Mesothelial cell of epicardium (in vitro differentiated cells): ENCODE measurements around the gene UBE2A. TPM values are rescaled to one million over a fixed set of nuclear protein-coding genes. Genes with fewer than 3 reads are reported as not detected.

Experiments
- DNase-seq, 2 experiments: peaks; one replicate each; pipeline ENCODE4 v3.0.0; 2021; ENCODE audit warnings: low spot score in 2 of 2; ENCODE audit not compliant: unreplicated experiment in 2 of 2
- H3K27ac Mint-ChIP-seq: 2 replicates; pipeline ENCODE4 v1.8.0; 2021; ENCODE audit warnings: mixed read lengths
- H3K27me3 Mint-ChIP-seq: 2 replicates; pipeline ENCODE4 v1.8.0; 2021; ENCODE audit warnings: low read depth, mixed read lengths
- H3K36me3 Mint-ChIP-seq: 2 replicates; pipeline ENCODE4 v1.8.0; 2021; ENCODE audit warnings: mixed read lengths
- H3K4me1 Mint-ChIP-seq: 2 replicates; pipeline ENCODE4 v1.8.0; 2021; ENCODE audit warnings: mixed read lengths
- H3K4me3 Mint-ChIP-seq: 2 replicates; pipeline ENCODE4 v1.8.0; 2021; ENCODE audit warnings: mild to moderate bottlenecking, moderate library complexity, mixed read lengths
- H3K9me3 Mint-ChIP-seq: 2 replicates; pipeline ENCODE4 v1.8.0; 2021; ENCODE audit warnings: mixed read lengths
- CTCF ChIP-seq: fragments of 200-600 bp; sonication (generic); IDR thresholded peaks from one replicate; pipeline ENCODE4 v1.5.0; 2021; ENCODE audit warnings: antibody characterized with exemption; ENCODE audit not compliant: unreplicated experiment
- total RNA-seq: library from RNA; stranded (reverse); gene quantifications from 3 replicates; pipeline ENCODE4 v1.2.1, GENCODE V29; 2021

Gene UBE2A
- 48.8 to 54.1 TPM (median 50.1 TPM) in 3 replicates for total RNA-seq

DNA sequence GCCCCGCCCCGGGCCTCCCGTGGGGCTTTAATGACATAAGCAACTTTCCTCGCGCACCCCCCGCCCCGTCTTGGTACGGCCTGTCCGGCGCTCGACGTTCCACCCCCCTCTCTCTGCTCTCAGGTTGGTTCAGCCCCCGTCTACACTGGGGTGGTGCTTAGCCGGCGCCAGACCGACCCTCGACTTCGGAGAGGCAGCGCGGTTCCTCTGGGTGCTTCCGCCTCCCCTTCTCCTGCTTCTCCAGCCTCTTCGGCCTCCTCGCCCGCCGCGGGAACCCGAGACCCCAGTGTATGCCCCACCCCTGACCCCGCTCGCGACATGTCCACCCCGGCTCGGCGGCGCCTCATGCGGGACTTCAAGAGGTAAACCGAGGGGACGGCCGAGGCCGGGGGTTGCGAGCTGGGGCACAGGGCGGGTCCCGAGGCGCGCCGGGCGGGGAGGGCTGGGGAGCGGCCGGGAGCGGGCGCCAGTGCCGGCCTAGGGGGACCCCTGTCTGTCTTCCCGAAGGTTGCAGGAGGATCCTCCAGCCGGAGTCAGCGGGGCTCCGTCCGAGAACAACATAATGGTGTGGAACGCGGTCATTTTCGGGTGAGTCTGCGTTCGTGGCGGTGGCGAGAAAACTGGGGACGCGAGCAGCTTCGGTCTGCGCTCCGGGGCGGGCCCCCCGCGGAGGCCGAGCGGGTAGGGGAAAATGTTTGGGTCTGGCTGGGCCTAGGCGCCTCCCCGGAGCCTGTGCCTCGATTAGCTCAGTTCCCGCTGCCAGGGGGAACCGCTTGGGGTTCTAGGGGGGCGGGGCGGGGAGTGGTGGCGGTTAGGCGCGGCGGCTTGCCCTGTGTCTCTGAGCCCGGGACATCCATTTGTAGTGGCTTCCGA, at the start of gene UBE2A:
UBE2A (plus strand) TSS at position 170 of the 873 bp plus-strand sequence; CDS start at position 319, 149 bp downstream.
- DNase-seq: peak; percentile 70 to 84
- no peak for TF ChIP-seq CTCF
- Mint-ChIP-seq H3K27ac (peak within 1 kb of the TSS; percentile 96), H3K27me3 (no peaks in the 10 kb centered on the region), H3K9me3 (peaks cover 21% of the 10 kb centered on the region), H3K4me3 (peak within 1 kb of the TSS; percentile 91), H3K36me3 (peaks cover 6% of the 10 kb centered on the region), H3K4me1 (peaks cover 14% of the 10 kb centered on the region)

- no peaks in the 10 kb centered on the region for H3K4me1 Mint-ChIP-seq
- peaks cover 36% of the 10 kb centered on the region for H3K9me3 Mint-ChIP-seq
- DNase-seq: no peak
- peaks cover 4% of the 10 kb centered on the region for H3K36me3 Mint-ChIP-seq
- no peak for TF ChIP-seq CTCF
- H3K27ac Mint-ChIP-seq: no peak overlapping the region
- H3K4me3 Mint-ChIP-seq: no peak overlapping the region
- no peaks in the 10 kb centered on the region for H3K27me3 Mint-ChIP-seq
Observed at GRCh38 chrX:119529345-119530276, 44.8 kb upstream of the UBE2A start.

DNA sequence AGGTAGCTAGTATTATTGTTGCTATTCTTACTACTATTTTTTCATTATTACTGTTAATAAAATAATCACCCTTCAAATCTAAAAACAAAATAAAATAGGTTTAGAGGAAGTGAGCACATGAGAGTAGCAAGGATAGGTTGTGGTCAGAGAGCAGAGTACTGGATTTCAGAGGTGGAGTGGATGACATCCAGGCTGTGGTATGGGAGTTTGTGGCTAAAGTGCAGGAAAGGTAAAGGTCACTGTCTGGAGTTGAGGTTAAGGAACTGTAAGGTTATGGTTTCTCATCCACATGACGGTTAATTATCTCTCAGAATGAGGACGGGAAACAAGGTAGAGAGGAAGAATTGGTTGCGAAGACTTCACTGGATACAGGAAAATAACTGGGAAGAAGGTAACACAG, 36.9 kb upstream of the UBE2A start:
- no peak for TF ChIP-seq CTCF
- H3K4me1 Mint-ChIP-seq: no peaks in the 10 kb centered on the region
- H3K36me3 Mint-ChIP-seq: peaks cover 20% of the 10 kb centered on the region
- DNase-seq: no peak
- H3K27me3 Mint-ChIP-seq: no peaks in the 10 kb centered on the region
- peaks cover 21% of the 10 kb centered on the region for H3K9me3 Mint-ChIP-seq
- H3K4me3 Mint-ChIP-seq: no peak overlapping the region
- H3K27ac Mint-ChIP-seq: no peak overlapping the region

GRCh38 chrX:119539872-119540271, 34.5 kb upstream of the UBE2A start:
- peaks cover 9% of the 10 kb centered on the region for H3K9me3 Mint-ChIP-seq
- H3K27ac Mint-ChIP-seq: no peak overlapping the region
- no peak overlapping the region for H3K4me3 Mint-ChIP-seq
- no peaks in the 10 kb centered on the region for H3K27me3 Mint-ChIP-seq
- H3K36me3 Mint-ChIP-seq: peaks cover 15% of the 10 kb centered on the region
- TF ChIP-seq CTCF: no peak
- DNase-seq: no peak
- H3K4me1 Mint-ChIP-seq: no peaks in the 10 kb centered on the region

DNA sequence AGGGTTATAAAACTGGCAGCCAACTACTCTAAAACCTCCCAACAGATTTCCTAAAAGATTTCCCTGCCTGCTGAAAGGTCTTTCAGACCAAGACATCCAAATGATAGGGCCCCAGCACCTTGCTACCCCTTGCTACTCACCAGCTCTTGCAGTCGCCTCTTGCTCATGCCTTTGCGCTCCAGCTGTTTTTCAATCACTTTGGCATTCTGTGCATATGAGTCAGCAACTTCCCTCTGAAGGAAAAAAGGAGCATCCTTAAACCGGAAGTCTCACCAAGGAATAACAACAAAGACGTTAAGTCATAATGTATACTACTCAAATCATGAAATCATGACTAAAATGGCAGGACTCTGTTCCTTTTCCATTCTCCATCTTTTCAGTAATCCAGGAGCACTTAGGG, 33.2 kb upstream of the UBE2A start:
- H3K9me3 Mint-ChIP-seq: peaks cover 4% of the 10 kb centered on the region
- H3K27ac Mint-ChIP-seq: no peak overlapping the region
- peaks cover 11% of the 10 kb centered on the region for H3K36me3 Mint-ChIP-seq
- no peak overlapping the region for H3K4me3 Mint-ChIP-seq
- TF ChIP-seq CTCF: no peak
- no peak for DNase-seq
- H3K4me1 Mint-ChIP-seq: no peaks in the 10 kb centered on the region
- no peaks in the 10 kb centered on the region for H3K27me3 Mint-ChIP-seq
